ENCODE measurements around the gene RGS19.

RGS19 gene

DNA sequence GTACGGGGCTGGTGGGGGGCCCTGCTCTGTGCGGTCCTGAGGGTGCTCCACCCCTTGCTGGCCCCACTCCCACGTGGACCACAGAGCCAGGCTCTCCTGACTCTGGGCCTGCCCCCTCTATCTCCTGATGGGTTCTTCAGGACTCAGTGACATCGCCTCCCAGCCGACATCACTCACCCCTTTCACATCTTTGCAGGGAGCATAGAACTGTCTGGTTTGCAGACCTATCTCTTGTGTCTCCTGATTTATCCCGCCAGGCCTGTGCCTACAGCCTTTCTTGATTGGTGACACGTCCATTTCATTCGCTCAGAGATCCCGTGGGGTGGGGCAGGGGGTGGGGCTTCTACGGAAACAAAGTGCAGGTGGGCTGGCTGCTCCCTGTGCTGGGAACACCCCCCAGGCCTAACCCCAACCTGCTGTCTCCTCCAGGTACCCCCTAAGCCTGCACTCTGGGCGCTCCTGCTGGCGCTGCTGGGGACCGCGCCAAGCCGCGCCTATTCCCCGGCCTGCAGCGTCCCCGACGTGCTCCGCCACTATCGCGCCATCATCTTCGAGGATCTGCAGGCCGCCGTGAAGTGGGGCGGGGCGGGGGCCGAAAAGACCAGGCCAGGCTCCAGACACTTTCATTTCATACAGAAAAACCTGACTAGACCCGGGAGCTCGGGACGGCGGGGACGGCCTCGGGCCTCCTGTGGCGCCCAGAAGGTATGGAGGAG, 41.7 kb downstream of the RGS19 start:
- no peak overlapping the region for H3K4me3 ChIP-seq (ENCODE audit: low read depth, low read length)

DNA sequence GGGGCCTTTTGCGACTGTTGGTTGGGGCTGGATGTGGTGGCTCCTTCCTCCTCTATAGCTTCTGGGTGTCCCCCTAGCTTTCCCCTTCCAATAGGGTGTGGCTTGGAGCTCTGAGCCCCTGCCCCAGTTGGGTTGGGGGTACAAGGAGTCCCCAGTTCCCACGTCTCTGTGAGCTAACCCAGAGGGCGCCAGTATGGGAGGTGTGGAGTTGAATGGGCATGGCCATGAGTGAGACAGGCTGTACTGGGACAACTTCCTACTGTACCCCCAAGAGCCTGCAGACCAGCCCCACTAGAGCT, 42.2 kb downstream of the RGS19 start:
- H3K4me3 ChIP-seq (ENCODE audit: low read depth, low read length) = no peak overlapping the region

DNA sequence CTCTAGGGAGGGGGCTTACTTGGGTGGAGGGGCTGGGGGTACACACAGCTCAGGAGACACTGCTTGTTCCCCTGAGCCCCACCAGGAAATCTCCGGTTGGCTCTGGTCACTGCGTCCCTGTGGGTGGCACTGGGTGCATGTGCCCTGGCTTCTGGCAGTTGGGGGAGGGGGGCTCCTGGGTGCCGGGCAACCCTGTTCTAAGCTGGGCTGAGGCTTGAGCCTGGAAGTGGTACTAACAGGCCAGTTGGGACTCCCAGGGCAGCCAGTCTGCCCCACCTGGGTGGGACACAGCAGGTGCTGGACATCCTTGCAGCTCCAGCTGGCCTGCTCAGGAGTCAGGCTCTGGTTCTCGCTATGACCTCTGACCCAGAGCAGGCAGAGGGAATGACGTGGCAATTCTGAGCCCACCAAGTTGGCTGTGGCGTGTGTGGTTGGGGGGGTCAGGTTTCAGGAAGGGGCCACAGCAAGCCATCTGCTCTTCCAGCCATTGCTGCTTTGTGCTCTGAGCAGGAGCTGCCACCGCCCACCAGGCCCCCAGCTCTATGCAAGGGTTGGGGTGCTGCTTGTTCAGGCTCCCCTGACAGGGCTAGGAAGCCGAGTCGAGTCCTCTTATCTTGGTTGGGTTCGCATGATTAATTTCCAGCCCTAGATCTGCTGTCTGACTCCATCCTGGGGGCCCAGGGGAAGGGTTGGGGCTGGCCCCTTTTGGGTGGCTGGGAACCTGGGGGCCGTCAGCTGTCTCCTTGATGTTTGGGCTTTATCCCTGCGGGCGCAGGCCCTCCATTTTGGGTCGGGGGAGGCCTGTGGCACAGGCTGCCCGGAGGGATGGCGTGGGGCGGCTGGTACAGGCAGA, 42.7 kb downstream of the RGS19 start:
- H3K4me3 ChIP-seq (ENCODE audit: low read depth, low read length) = no peak overlapping the region

DNA sequence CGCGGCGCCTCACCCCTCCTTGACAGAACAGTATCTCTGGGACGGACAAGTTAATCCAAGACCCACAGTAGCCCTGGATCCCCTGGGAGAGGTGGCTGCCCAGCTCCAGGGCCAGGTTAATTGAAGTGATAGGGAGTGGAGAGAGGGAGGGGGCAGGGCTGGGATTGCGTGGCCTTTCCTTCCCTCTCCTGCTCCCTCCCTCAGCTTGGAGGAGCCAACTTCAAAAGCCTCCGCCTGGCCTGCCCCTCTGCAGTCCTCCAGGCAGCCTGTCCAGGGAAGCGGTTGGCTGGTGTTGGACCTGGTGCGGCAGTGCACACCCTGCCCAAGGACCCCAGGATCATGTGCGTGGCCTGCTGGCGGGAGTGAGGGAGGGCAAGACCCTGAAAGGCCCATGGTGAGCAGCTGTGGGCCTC, 43.4 kb downstream of the RGS19 start, which contains the start of gene C20orf204:
TSS of gene C20orf204 (plus strand) at position 250 of the 413 bp plus-strand sequence. CDS start at position 392, 142 bp downstream.
- no peak within 1 kb of the TSS for H3K4me3 ChIP-seq (ENCODE audit: low read depth, low read length)

DNA sequence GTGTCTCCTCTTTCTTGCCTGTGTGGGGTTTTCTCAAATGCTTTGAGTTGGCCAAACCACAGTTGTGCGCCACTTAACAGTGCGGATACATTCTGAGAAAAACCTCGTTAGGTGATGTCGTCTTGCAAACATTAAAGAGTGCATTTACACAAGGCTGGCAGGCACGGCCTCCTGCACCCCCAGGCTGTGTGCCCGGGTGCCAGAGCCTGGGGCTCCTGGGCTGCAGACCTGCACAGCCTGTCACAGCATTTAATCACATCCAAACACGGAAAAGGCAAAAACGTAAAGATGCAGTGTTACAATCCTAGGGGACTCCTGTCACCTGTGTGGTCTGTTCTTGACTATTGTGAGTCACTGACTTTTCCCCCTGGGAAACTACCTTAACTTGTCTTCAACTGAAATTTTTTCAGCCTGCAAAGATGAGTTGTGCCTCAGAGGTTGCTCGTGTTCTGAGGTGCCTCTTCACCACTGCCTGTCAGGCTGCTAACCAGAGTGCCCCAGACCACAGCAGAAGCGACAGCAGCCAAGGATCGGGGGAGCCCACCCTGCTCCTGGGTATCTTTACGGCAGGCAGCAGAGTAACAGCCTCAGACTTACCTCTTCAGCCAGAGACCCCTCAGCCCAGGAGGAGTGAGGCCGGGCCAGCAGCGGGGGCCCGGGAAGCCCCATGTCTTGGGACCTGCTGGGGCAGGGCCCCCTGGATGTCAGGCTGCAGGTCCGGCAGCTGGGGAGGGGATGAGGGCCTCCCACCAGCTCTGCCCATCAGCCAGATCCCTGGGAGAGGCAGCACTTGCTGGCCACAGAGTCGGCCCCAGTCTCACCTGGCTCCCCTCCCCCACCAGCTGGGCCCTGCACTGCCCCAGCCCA, 44.0 kb downstream of the RGS19 start:
- H3K4me3 ChIP-seq (ENCODE audit: low read depth, low read length) = no peak overlapping the region

DNA sequence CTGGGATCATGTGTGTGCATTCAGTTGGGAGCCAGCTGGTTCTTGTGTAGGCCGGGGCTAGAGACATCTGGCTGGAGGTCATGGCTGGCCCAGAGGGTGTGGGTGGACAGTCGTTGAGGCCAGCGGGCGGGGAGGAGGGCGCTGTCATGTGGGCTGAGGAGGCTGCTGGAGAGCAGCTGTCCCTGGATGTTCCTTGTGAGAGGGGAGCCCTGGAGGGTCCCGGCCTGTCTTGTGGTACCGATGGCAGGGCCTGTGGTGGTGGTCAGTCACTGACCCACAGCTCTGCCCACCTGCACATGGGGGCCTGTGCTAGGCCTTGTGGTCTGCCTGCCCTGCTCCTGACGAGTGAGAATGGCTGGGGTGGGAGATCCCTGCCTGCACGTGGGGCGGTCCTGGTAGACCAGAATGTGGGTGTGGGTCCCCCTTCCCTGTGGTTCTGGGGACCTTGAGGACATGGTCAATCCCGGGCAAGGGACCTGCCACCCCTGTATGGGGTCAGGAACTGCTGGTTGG, 45.3 kb downstream of the RGS19 start:
- no peak overlapping the region for H3K4me3 ChIP-seq (ENCODE audit: low read depth, low read length)

- H3K4me3 ChIP-seq (ENCODE audit: low read depth, low read length) = no peak overlapping the region
Measured at GRCh38 chr20:64032706-64033624, 46.4 kb downstream of the RGS19 start.

DNA sequence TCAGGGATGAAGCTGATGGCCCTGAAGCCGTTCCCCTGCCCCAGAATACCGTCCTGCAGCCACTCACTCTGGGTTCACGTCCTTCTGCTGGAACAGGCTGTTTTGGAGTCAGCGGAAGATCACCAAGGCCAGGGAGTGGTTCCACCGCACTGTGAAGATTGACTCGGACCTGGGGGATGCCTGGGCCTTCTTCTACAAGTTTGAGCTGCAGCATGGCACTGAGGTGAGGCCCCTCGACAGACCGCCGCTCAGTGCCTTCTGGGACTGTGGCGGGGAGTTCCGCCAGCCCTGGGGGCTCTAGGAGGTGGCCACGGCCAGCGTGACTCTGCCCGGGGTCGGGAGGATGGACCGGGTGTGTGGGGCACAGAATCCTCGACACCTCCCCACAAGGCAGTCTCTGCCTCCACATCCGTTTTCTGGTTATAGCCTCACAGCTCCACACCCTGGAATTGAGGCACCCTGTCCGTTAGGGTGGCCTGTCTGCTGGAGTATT, 47.5 kb downstream of the RGS19 start:
- H3K4me3 ChIP-seq (ENCODE audit: low read depth, low read length) = no peak overlapping the region

DNA sequence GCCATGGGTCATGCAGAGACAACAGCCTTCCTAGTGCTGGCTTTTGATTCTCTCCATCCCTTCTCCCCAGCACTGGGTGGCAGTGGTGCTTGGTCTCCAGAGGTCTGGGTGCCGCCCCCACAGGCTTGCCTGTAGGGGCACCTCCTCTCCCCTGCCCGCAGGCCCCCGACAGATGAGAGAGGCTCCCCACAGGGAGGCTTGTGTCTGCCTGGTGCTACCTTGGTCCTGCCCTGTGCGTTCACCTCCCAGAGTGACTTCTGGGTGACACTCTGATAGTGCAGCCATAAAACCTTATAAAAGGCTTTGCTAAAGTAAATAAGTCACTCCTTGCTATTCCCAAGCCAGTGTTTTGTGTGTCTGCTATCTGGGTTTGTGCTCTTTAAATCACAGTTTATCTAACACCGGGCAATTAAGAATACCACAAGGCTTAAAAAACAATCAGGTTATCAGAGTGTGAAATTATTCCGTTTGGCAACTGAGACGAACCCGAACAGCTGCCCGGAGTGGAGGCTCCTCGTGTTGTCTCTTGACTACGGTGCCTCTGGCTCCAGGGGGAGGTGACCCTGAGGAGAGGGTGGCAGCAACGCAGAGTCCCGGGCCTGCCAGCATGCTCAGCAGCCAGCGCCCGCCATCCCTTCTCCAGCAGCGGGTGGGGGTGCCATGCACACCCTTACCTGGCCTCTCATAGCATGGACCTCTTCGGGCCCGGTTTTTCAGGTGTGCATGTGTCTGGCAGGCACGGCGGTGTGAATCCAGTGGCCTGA, 48.8 kb downstream of the RGS19 start:
- no peak overlapping the region for H3K4me3 ChIP-seq (ENCODE audit: low read depth, low read length)

DNA sequence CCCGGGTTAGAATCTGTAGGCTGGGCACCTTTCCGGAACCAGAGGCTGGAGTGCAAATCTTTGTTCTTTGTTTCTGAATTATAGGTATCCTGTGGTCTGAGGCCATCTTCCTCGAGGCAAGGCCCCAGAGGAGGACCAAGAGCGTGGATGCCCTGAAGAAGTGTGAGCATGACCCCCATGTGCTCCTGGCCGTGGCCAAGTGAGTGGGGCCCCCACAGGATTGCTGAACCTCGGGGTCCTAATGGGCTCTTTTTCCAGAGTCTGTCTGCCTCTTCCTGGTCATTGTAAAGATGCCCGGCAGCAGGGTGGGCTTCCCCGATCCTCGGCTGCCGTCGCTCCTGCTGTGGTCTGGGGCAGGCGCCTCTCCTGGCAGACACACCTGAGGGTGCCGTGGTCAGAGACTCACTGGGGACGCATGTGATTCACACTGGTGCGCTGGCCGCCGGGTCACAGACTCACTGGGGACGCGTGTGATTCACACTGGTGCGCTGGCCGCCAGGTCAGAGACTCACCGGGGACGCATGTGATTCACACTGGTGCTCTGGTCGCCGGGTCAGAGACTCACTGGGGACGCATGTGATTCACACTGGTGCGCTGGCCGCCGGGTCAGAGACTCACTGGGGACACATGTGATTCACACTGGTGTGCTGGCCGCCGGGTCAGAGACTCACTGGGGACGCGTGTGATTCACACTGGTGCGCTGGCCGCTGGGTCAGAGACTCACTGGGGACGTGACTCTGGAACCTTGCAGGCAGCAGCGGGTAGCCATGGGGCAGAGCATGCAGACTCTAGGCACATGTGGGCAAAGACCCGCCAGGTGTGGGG, 49.8 kb downstream of the RGS19 start:
- H3K4me3 ChIP-seq (ENCODE audit: low read depth, low read length) = no peak overlapping the region

DNA sequence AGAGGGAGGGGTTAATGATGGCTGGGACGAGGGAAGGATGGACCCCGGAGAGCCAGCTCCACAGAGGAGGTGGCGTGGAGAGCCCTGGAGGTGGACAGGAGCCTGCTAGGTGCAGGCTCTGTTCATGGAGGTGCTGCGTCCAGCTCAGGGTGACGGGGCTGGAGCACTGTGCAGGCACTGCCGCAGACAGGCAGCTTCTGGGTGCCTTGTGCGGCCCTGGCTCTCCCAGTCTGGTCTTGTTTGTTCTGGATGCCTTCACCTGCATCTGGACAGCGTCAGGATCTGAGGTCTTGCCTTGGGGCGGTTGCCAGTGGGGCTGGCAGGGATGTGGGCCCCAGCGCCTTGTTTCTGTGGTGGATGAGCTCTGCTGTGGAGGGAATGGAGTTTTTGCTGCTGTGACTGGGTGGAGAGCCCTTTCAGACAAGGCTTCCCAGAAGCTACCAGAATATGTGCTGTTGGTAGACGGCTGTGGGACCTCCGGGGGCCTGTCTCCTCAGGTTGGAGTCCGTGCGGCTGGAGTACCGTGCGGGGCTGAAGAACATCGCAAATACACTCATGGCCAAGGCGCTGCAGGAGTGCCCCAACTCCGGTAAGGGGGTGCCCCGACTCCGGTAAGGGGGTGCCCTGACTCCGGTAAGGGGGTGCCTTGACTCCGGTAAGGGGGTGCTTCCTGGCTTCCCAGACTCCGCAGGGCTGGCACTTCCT, 51.2 kb downstream of the RGS19 start:
- no peak overlapping the region for H3K4me3 ChIP-seq (ENCODE audit: low read depth, low read length)

DNA sequence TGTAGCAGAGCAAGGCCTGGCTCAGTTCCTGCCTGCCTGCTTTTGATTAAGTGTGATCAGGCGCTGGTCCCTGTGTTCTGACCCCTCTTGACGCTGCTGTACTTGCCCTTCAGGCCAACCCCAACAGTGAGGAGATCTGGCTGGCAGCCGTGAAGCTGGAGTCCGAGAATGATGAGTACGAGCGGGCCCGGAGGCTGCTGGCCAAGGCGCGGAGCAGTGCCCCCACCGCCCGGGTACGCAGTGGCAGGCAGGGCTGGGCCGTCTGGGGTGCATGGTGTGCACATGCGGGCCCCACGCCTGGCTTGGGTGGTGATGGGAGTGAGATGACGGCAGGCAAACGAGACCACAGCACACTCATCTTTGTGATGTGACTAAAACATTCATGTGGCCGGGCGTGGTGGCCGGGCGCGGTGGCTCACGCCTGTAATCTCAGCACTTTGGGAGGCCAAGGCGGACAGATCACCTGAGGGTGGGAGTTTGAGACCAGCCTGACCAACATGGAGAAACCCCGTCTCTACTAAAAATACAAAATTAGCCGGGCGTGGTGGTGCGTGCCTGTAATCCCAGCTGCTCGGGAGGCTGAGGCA, 53.4 kb downstream of the RGS19 start:
- no peak overlapping the region for H3K4me3 ChIP-seq (ENCODE audit: low read depth, low read length)

DNA sequence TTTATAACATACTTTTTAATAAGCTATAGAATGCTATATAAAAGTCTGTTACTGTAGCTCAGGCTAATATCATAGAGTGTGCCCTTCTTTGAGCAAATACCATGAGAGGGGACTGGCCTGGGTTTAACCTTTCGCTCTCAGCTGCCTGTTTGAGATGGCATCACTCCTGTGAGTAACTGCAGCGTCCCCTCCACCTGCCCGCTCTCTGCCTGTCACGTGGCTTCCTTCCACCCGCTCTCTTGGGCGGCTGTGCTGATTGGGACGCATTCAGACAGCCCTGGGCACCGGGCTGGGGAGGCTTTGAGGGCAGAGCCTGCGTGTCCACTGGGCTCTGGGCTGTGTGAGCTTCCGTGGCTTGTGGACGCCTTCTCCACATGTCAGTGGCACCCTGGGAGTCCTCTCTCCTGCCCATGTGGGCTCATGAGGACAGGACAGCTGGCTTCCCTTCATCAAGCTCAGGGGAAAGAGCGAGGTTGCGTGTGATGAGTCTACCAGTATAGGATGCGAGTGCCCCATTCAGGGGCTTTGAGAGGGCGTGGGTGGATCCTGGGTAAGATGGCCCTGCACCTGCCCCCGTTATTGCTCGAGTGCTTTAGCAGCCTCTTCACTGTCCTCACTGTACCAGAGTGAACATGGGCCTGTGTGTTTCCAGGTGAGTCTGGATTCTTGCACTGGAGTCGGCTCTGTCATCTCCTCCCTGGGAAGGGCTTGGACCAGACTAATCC, 54.1 kb downstream of the RGS19 start:
- no peak overlapping the region for H3K4me3 ChIP-seq (ENCODE audit: low read depth, low read length)

GRCh38 chr20:64024141-64024990, 55.0 kb downstream of the RGS19 start:
- no peak overlapping the region for H3K4me3 ChIP-seq (ENCODE audit: low read depth, low read length)

DNA sequence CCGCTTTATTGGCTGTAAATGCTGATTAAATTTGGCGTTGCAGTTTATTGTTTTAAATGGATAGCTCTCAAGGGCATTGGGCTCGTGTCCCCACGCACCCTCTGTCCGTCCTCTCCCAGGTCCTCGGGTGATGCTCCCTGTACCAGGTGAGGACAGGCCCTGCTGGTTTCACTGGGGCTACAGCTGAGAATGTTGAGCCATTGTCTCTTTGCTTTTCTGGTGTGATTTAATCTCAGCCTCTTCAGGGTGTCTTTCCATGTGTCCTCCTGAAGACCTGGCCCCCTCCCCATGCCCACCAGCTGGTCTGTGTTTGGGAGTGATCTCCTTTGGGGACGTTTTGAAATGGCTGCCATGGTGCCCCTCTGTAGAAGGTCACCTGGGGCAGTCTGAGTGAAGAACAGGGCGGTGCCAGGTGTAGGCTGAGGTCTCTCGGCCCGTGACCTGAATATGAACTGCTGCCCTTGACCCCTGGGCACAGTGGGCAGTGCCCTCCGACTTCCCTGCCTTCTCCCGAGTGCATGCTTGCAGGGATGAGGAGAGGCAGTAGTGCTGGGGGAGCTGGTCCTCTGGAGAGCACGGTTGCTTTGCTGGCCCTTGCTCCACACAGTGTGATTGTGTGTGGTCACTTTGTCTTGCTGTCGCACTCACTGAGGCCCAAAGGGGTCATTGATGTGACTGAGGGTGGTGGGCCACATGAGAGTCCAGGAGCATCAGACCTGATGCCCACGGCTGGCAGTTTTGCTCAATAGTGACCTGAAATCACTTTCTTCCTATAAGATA, 55.8 kb downstream of the RGS19 start:
- no peak overlapping the region for H3K4me3 ChIP-seq (ENCODE audit: low read depth, low read length)

Data from iPS-11a (cell line).